ENCODE results near the gene SAA2. TPM values are rescaled to one million over a fixed set of nuclear protein-coding genes. Genes with fewer than 3 reads are reported as not detected.

Gene SAA2
- polyA plus RNA-seq, 1 donor (not counting 4 experiments of a cell fraction or from before 2014, with no cell fraction given), result 1.2 TPM

DNA sequence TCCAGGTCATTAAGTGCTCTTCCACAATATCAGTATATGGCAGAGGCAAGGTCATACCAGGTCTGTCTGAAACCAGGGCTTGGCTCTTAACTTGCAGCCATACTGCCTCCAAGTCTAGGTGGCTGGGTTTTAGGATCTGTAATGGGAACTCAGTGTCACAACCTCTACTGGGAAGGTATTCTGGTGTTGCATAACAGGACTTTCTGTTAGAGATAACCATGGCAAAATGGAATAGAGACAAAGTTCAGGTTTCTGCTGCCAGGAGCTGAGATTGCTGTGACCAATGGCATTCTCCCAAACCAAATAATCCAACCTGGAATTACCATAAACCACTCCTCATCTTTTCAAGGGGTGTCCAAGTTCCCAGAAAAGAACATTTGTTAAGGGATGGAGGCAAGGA, 10.8 kb upstream of the SAA2 start:
- Histone ChIP-seq H3K9ac (ENCODE audit: control insufficient read depth, extremely low read depth, insufficient read depth, low read length) (no peak overlapping the region), H3K27me3 (ENCODE audit: control insufficient read depth, extremely low read depth, insufficient read depth, low read length) (no peaks in the 10 kb centered on the region), H3K4me3 (ENCODE audit: control insufficient read depth in 2 of 3, extremely low read depth in 1 of 3, insufficient read depth in 2 of 3, low read depth in 1 of 3, low read length in 3 of 3) (no peak overlapping the region), H3K79me2 (ENCODE audit: control insufficient read depth, insufficient read depth, low read length) (no peaks in the 10 kb centered on the region), H3K9me1 (ENCODE audit: control insufficient read depth, extremely low read depth, insufficient read depth, low read length) (no peaks in the 10 kb centered on the region), H4K20me1 (ENCODE audit: control insufficient read depth, extremely low read depth, insufficient read depth, low read length) (no peaks in the 10 kb centered on the region), H3K4me1 (ENCODE audit: control insufficient read depth, extremely low read depth, insufficient read depth, low read length) (no peaks in the 10 kb centered on the region), H2AFZ (ENCODE audit: control insufficient read depth, low read length) (no peak overlapping the region), H3K36me3 (ENCODE audit: control insufficient read depth in 2 of 2, extremely low read depth in 1 of 2, insufficient read depth in 2 of 2, low read length in 2 of 2) (no peaks in the 10 kb centered on the region), H3K27ac (ENCODE audit: control insufficient read depth, insufficient read depth, low read length) (no peak overlapping the region), H3K4me2 (ENCODE audit: control insufficient read depth, extremely low read depth, insufficient read depth, low read depth, low read length) (no peak overlapping the region), H3K9me3 (ENCODE audit: control insufficient read depth, low read depth, low read length) (no peaks in the 10 kb centered on the region)
- TF ChIP-seq EZH2 (IDR thresholded peaks at IDR 0.05; ENCODE audit: low read length) (no peak), CTCF (optimal IDR thresholded peaks at IDR 0.05 in 1 of 3, IDR thresholded peaks at IDR 0.05 in 1 of 3, conservative IDR thresholded peaks at IDR 0.05 in 1 of 3; ENCODE audit: extremely low read depth in 1 of 3, insufficient read depth in 2 of 3, low read length in 3 of 3) (no peak)
- no peak for FAIRE-seq
- dilution Hi-C loops (cut with MboI; ENCODE audit: extremely low pct_ligation_motif_present, low sequenced_read_pairs), result no loop called here
- no peak for DNase-seq (ENCODE audit: low read depth, low spot score)

DNA sequence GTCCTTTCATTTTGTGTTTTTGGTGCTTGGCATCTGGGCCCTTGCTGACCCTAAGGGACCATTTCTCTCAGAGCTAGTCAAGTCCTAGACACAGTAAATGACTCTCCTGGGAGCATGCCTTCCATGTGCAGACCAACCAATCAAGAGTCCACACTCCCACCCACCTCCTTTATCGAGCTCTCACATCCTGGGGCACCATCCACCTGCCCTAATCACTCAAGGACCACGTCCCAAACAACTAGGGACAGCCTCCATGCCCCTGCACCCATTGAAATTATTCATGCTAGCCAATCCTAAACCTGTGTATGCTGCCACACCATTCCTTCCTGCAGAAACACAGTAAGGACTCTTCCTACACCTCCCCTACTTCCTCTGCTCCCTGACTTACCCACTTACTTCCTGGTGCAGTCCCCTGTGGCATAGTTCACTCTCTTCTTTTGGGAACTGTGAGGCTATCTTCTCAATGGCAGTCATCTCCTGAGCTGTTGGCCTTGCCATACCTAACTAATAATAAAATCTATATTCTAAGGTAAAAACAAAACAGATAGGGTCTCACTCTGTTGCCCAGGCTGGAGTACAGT, 6.4 kb upstream of the SAA2 start:
- TF ChIP-seq EZH2 (IDR thresholded peaks at IDR 0.05; ENCODE audit: low read length), result no peak
- no peak for TF ChIP-seq CTCF (optimal IDR thresholded peaks at IDR 0.05 in 1 of 3, IDR thresholded peaks at IDR 0.05 in 1 of 3, conservative IDR thresholded peaks at IDR 0.05 in 1 of 3; ENCODE audit: extremely low read depth in 1 of 3, insufficient read depth in 2 of 3, low read length in 3 of 3)
- Histone ChIP-seq H3K9me3 (ENCODE audit: control insufficient read depth, low read depth, low read length) (no peaks in the 10 kb centered on the region), H3K27ac (ENCODE audit: control insufficient read depth, insufficient read depth, low read length) (no peak overlapping the region), H3K4me2 (ENCODE audit: control insufficient read depth, extremely low read depth, insufficient read depth, low read depth, low read length) (no peak overlapping the region), H3K79me2 (ENCODE audit: control insufficient read depth, insufficient read depth, low read length) (no peaks in the 10 kb centered on the region), H3K9ac (ENCODE audit: control insufficient read depth, extremely low read depth, insufficient read depth, low read length) (no peak overlapping the region), H3K9me1 (ENCODE audit: control insufficient read depth, extremely low read depth, insufficient read depth, low read length) (no peaks in the 10 kb centered on the region), H3K27me3 (ENCODE audit: control insufficient read depth, extremely low read depth, insufficient read depth, low read length) (no peaks in the 10 kb centered on the region), H3K4me3 (ENCODE audit: control insufficient read depth in 2 of 3, extremely low read depth in 1 of 3, insufficient read depth in 2 of 3, low read depth in 1 of 3, low read length in 3 of 3) (no peak overlapping the region), H3K4me1 (ENCODE audit: control insufficient read depth, extremely low read depth, insufficient read depth, low read length) (no peaks in the 10 kb centered on the region), H3K36me3 (ENCODE audit: control insufficient read depth in 2 of 2, extremely low read depth in 1 of 2, insufficient read depth in 2 of 2, low read length in 2 of 2) (no peaks in the 10 kb centered on the region), H4K20me1 (ENCODE audit: control insufficient read depth, extremely low read depth, insufficient read depth, low read length) (no peaks in the 10 kb centered on the region), H2AFZ (ENCODE audit: control insufficient read depth, low read length) (no peak overlapping the region)
- FAIRE-seq, result no peak
- DNase-seq (ENCODE audit: low read depth, low spot score), result no peak
- dilution Hi-C loops (cut with MboI; ENCODE audit: extremely low pct_ligation_motif_present, low sequenced_read_pairs), result no loop called here
